ENCODE results near the gene RCOR1.

DNA sequence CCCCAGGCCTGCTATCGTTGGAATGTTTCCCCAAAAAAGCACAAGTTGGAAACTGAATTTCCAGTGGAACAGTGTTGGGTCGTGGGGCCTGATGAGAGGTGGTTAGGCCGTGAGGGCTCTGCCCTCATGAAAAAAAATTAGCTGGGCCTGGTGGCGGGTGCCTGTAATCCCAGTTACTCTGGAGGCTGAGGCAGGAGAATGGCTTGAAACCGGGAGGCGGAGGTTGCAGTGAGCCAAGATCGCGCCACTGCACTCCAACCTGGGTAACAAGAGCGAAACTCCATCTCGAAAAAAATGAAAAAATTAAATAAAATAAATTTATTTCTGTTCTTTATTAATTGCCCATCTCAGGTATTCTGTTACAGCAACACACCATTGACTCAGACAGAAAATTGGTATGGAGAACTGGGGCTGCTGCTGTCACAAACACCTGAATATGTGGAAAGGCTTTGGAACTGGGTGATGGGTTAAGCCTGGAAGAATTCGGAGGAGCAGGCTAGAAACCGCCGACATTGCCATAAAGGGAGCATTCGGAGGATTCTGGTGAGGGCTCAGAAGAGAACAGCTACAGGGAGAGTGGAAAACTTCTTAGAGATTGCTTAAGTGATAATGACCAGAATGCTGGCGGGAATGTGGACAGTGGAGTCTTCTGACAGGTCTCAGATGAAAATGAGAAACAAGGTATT, 17.1 kb upstream of the RCOR1 start:
- TF ChIP-seq CTCF (IDR thresholded peaks at IDR 0.05; ENCODE audit: control extremely low read depth in 1 of 3, insufficient read depth in 1 of 3, low read depth in 1 of 3, low read length in 3 of 3) (no peak), BCL11A (IDR thresholded peaks at IDR 0.05; ENCODE audit: low read depth in 2 of 2, low read length in 2 of 2) (no peak), EZH2 (IDR thresholded peaks at IDR 0.05; ENCODE audit: low read depth, low read length, severe bottlenecking) (no peak), POLR2AphosphoS5 (IDR thresholded peaks at IDR 0.05; ENCODE audit: low read depth, low read length) (no peak), CEBPB (IDR thresholded peaks at IDR 0.05; ENCODE audit: low read depth, low read length) (no peak), RAD21 (IDR thresholded peaks at IDR 0.05 in 1 of 2, conservative IDR thresholded peaks at IDR 0.05 in 1 of 2; ENCODE audit: low read depth in 2 of 2, low read length in 2 of 2) (no peak), TEAD4 (IDR thresholded peaks at IDR 0.05; ENCODE audit: low read depth, low read length) (no peak), JUND (IDR thresholded peaks at IDR 0.05; ENCODE audit: low read length) (no peak), MAX (IDR thresholded peaks at IDR 0.05) (no peak), POLR2A (IDR thresholded peaks at IDR 0.05; ENCODE audit: control extremely low read depth in 1 of 2, low read depth in 2 of 2, low read length in 2 of 2) (no peak), SP1 (IDR thresholded peaks at IDR 0.05; ENCODE audit: low read depth, low read length) (no peak)
